ENCODE data around the gene NKX1-1.
A peak's percentile ranks its signal among the peaks of the same experiment; 100 is the strongest.

NKX1-1 gene

DNA sequence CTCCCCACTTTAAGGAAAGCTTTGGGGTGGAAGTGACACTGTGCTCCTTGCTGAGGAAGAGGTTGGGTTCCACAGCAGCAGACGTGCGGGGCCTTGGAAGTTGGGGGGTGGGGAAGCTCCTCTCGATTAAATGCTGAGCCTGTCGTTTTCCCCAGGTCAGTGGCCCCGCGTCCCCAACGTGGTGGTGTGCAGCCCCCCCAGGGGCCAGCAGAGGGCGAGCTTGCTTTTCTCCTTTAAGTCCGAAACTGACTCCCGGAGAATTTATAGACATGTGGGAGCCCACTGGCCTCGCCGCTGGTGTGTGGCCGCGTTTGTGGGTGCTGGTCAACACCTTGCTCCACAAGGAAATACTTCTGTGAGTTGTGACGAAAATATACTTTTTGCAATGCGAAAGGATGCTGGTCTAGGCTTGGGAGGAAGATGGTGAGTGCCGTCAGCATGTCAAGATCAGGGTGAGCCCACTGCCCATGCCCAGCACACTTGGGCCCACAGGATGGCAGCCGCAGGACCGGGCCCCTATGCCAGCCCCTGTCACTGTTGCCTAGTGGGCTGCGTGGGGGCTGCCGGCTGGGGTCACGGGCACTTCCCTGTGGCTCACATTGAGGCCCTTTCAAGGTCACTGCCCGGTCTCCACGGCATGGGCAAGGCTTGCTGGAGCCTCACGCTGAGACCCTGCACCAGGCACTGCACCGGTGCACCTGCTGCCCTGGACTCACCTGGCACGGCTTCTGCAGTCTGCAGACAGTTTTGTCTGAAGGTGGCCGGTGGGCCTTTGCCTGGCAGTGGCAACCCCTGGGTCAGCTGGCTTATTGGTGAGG lies 49.9 kb downstream of the NKX1-1 start:
- peak; percentile 52 for DNase-seq

DNA sequence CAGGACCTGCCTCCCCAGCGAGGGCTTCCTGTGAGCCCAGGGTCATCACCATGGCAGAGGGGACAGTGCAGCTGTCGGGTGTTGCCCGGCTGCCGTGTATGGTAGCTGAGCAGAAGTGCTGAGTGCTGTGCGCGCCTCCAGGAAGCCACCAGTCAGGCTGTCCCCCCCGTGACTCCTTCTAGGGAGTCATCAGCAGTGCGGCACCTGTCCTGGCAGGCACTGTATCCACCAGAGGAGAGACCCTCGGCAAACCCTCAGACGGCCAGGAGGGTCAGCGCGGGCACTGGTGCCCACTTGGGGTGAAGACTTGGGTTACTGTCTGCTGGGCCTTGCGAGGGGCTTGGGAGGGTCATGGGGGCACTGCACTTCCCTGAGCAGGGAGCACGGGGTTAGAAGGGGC lies 50.9 kb downstream of the NKX1-1 start:
- DNase-seq = no peak

DNA sequence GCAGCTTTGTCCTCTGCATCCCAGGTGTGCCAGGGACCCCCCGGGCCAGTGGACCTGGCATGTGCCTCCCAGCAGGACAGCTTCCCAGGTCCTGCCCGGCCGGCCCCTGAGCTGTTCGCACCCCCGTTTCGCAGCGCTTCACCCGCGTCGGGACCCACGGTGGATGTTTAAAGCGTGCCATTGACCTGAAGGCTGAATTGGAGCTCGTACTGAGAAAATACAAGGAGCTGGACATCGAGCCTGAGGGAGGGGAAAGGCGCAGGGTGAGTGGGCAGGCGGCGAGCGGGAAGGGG lies 51.3 kb downstream of the NKX1-1 start:
- no peak for DNase-seq

DNA sequence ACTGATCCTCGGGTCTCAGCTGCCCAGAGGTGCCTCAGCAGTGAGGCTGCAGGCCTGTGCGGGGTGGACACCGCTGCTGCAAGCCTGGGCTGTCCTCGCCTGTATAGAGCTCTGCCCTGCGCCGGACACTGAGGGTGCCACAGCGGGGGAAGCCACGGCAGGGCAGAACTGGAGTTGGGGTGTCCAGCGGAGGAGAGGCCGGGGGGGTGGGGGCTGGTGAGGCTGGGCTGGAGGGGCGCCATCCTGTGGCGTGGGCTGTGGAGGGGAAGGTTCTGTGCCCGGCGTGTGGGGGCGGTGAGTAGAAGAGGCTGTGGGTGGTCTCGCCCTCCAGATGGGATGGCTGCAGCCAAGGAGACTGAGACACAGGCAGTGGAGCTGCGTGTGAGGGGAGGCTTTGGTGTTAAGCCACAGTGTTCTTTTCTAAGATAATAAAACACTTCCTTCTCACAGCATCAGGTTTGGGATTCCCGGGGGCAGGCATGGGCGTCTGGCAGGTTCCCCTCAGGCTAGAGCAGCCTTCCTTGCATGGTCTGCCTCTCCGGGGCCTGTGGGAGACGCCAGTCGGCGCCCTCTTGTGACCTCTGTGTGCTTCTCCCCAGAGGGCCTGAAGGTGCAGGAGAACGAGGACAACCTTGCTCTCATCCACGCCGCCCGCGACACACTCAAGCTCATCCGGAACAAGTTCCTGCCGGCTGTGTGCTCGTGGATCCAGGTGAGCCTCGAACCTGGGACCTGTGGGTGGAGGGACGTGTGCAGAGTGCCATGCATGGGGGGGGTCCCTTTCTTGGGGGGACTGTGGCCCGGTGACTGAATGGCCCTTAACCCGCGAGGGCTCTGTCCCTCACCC lies 51.9 kb downstream of the NKX1-1 start:
- DNase-seq = no peak

DNA sequence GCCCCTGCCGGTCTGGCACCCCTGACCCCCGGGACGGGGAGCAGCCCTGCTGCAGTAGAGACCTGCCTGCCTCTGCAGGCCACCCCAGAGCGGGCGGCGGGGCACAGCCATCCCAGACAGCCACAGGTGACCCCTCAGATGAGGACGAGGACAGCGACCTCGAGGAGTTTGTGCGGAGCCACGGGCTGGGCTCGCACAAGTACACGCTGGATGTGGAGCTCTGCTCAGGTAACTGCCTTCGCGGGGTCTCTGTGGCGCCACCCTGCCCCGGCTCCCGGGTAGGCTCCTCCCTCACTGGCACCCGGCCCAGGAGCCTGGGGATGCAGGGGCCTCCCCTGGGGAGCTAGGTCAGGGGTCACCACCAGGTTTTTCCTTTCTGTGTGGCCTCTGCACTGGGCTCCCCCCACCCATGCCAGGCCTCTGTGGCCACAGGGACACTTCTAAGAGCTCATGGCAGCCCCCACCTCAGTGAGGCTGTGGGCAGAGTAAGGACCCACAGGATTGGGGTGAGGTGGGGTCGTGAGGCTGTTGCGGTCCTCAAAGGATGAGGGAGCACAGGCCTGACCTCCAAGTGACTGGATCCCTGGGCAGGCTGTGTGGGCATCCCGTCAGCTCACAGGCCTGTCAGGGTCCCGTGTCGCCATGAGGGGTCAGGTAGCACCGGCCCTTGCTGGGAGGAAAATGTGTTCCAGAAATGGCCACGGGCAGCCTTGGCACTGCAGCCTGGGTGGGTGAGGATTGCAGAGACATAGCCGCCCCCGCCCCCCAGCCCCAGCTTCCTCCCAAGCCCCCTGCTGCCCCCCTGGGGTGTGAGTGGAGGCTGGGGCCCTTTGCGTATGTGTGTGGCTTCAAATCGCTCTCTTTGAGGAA lies 52.8 kb downstream of the NKX1-1 start:
- no peak for DNase-seq

All from activated CD4-positive, alpha-beta T cell treated with anti-CD3 and anti-CD28 coated beads, Interleukin-2, amount 50 U/mL, for 1 hour (primary cell).